NAMALWA (cell line): ENCODE measurements around the gene HLA-B.

Experiments used
- DNase-seq: peaks from one replicate; pipeline ENCODE4 v3.0.0-alpha.2; 2015; ENCODE audit warnings: low spot score

Gene HLA-B

DNA sequence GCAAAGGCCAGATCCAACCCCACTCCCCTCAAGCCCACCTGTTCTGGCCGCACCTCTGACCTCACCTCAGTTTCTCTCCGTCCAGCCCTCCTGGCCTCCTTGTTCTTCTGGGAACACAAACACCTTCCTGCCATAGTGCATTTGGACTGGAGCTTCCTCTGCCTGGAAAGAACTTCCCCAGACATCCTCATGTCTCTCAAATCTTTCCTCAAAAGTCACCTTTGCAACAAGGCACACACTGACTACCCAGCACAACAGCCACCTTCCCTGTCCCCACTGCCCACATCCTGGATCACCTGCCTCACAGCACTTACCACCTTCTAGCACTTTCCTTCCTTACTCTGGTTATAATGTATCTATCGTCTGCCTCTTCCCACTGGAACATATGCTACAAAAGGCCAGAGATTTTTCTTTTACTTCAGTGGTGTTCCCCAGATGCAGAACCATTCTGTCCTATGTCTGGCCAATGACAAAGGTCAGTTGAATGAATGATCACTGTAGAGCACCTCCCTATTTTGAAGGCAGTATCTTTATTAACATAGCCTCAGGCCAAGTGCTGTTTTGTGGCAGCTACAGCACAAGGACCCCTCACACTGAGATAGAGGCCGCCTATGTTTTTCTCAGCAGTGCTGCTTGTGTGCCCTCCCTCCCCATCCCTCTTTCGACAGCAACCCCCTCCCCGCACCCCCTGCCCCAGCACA lies 4.1 kb downstream of the HLA-B start:
- DNase-seq, result no peak

DNA sequence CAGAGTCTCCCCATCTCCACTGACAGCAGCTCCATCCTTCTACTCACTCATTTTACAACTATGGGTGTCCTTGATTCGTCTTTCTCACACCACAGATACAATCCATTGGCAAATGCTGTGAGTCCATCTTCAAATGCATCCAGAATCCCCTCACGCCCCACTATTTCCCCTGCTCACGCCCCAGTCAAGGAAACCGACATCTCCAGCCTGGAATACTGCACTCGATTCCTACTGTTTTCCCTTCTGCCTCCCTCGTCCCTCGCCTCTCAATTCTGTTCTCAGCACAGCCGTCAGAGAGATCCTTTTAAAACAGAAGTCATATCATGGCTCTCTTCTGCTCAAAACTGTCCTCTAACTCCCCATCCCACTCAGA lies 4.7 kb downstream of the HLA-B start:
- no peak for DNase-seq

DNA sequence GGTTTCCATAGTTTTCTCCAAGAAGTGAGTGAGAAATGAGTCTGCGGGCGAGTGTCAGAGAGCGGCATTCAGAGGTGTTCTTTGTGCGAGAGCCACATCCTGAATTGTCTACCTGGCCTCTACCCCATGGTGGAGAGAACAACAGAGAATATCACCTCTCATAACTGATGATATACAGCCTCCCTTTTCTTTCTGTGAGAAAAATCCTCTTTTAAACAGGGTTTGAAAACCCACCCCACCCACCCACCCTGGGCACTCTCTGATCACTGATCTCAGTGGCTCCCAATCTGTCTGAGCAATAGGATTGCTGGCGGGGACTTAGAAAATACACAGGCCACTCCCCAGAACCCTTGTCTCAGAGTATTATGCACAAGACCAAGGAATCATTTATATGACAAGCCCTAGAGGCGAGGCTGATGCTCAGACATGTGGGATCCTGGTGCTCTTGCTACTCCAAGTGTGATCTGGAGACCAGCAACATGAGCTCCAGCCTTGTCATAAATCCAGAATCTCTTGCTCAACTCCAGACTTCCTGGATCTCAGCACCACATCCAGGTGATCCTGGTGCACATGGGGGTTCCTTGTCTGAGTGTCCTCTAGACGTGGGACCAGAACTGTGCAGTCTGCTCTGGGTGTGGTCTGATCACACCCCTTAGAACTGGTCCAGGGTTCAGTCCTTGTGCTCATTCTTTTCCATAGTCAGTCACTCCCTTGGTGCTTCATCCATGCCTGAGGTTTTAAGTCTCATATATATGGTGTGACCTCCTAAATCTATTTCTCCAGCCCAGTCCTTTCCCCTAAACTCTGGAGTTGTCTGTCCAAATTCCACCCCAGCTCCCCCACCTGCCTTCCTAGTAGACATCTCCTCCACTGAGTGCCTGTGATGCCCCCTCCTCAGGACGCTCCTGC lies 5.3 kb downstream of the HLA-B start:
- peak; percentile 26 for DNase-seq

DNA sequence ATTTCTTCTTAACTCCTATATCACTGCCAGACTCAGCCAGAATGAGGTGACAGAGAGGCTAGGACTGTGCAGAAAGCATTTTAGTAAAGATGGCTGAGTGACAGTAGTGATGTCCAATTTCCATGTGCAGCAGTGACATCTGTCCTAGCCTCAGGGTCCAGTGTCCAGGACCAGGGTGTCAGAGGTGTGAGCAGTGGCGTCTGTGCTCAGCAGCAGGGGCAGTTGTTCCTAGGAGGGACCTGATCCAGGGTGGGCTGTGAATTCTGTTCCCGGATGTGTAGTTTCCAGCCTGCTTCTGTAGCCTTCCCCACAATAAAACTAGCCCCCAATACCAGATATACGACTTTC lies 6.0 kb downstream of the HLA-B start:
- DNase-seq, result no peak

DNA sequence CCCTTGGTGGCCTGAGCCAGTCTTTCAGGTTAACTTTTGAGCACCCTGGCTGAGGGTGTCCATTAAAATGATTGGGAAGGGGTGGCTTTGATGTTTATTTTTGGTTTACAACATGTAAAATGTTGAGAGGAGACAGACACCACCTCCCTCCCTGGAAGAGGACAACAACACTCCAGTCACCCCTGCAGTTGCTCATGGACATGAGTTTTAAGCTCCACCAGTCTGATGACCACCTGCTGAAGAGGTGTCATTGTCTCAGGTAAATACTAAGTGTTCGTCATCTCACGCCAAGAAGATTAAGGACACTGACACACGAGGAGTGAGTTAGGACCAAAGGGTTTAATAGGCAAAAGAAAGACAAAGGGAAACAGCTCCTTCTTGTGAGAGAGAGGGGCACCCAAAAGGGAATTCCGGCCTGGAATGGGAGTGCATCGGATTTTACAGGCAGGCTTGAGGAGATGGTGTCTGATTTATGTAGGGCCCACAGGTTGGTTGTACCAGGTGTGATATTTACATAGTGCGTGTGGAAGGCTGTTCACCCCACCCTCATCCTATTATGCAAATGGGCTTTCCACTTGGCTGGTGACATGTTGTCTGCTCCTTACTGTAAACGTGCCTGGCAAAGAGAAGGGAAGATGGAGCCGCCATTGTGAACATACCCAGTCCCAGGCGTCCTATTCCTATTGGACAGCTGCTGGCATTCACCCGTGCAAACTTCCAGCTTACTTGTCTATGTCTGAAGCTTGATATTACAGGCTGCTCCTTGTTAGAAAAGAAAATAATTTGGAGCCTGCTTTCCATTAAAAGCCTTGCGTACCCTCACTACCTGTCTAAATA lies 6.6 kb downstream of the HLA-B start:
- peak; percentile 52 for DNase-seq

DNA sequence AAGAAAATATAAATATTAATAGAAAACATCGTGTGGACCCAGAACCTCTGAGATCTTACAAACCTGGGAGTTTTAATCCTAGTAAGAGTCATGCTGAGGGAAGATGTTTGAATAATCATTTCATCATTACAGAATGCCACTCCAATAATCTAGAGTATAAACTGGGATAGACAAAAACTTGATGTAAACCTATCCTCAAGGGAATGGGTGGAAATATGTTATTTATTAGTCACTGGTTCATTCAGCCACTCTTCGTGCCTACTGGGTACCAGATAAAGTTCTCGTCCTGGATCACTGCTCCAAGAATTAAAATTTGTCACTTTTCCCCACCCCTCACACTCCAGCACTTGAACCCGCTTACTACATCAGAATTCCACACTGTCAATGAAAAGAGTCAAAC lies 7.7 kb downstream of the HLA-B start:
- no peak for DNase-seq

DNA sequence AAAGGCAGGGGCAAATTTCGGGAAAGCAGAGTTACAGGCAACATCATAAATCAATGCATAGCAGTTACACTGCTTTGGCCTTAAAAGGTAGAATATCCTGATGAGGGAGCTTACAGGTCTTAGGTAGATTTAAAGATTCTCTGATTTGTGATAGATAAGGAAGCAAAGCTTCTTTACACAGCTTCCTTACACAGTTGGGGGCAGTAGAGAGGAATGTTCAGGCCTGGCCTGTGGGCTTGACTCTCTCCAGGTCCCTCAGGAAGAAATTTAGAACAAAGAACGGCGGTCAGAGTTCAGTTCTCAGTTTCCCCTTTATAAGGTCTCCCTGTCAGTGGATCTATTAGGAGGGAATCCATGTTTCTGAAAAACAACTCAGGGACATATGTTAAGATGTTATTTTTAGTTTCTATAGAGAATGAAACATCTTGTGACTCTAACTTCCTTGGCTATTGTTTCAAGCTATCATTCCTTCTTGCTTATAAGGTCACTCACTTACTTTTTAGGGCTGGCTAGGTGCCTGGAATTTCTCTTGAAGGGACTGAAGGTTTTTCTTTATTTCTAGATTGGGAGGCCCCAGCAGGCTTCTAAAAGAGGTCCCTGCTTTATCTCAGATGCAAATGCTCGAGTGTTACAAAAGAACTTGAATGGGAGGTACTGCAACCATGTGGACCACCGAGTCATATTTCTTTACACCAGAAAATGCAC lies 11.8 kb downstream of the HLA-B start:
- no peak for DNase-seq

DNA sequence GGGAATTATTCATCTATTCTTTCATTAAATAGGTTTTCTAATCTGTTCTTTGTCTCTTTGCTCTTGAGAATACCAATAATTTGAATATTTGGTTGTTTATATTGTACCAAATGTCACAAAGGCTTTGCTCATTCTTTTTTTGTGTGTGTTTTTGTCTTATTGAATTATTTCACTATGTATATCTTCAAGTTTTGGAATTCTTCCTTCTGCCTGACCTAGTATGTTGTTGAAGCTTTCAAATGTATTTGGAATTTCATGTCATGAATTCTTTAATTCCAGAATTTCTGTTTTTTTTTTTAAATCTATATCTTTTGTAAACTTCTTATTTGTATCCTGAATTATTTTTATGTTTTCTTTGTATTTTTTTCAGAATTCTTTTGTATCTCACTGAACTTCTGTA lies 16.8 kb downstream of the HLA-B start:
- no peak for DNase-seq

DNA sequence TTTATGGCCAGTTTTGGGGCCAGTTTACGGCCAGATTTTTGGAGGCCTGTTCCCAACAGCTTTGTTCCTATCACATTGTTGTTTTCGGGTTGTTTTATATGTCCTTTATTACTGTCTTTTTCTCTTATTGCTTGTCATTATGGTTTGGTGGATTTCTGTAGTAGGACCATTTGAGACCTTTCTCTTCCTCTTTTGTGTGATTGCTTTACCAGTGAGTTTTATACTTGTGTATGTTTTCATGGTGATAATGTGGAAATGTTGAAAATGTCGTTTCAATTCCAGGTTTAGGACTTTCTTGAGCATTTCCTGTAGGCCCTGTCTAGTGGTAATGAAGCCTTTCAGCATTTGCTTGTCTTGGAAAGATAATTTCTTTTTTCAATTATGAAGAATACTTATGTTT lies 17.8 kb downstream of the HLA-B start:
- no peak for DNase-seq

DNA sequence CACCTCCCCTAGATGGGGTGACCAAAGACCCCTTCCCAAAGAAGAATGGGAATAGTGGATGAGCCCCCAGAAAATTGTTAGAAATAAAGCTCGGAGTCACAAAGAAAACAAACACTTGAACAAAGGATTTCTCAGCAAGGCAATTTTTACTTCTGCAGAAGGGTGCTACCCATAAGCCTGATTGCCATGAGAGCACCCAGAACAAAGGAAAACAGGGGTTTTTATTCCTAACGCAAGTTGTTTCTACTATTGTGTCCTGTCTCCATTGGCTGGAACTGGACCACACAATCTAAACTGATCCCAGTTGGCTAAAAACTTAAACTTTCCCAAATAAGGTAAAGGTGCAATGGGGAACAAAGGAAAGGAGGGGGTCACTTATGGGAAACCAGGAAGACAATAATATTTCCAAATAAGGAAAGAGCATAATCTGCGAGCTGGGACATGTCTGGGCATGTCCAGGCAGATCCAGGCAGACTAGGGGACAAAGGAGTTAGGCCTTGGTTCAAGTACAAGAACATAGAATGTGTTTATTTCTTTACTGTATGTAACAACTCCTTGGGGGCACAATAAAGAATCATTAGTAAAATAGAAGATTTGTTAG lies 20.0 kb downstream of the HLA-B start:
- no peak for DNase-seq

DNA sequence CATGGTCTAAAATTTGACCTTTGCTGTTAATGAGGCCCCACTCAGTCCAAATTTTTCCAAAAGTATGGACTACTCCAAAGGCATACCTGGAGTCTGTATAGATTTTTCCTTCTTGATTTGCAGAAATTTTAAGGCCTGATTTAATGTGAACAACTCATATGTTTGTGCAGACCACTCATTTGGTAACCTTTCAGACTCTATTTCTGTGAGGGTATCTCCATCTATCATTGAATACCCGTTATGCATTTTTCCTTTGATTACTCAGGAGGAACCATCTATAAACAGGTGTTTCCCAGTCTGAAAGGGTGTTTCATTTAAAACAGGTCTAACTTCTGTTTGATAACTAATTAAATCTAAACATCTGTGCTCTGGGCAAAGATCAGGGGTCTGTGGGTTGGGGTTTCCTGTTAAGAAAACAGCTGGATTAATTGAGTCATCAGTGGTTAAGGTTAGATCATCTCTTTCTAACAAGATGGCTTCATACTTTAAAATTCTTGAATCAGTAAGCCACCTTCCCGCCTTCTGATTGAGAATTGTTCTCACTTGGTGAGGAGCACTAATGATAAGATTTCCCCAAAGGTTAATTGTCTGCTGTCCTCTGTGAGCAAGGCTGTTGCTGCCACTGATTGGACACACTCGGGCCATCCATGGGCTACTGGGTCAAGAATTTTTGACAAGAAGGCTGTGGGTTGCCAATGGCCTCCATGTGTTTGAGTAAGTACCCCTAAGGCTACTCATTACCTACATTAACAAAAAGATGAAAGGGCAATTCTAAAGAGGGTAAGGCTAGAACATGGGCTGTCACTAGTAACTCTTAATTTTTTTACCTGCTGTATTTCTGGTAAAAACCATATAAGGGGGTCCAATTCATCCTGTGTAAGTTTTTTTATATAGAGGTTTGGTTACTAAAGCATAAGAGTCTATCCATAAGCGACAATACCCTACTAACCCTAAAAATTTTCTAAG lies 24.1 kb downstream of the HLA-B start:
- peak; percentile 41 for DNase-seq

DNA sequence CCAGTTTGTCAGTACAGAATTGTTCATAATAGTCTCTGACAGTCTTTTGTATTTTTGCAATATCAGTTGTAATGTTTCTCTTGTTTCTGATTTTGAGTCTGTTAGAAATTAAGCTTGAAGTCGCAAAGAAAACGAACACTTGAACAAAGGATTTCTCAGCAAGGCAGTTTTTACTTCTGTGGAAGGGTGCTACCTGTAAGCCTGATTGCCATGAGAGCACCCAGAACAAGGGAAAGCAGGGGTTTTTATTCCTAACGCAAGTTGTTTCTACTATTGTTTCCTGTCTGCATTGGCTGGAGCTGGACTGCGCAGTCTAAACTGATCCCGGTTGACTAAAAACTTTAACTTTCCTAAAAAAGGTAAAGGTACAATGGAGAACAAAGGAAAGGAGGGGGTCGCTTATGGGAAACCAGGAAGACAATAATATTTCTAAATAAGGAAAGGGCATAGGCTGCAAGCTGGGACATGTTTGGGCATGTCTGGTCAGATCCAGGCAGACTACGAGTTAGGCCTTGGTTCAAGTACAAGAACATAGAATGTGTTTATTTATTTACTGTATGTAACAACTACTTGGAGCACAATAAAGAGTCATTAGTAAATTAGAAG lies 28.5 kb downstream of the HLA-B start:
- no peak for DNase-seq

DNA sequence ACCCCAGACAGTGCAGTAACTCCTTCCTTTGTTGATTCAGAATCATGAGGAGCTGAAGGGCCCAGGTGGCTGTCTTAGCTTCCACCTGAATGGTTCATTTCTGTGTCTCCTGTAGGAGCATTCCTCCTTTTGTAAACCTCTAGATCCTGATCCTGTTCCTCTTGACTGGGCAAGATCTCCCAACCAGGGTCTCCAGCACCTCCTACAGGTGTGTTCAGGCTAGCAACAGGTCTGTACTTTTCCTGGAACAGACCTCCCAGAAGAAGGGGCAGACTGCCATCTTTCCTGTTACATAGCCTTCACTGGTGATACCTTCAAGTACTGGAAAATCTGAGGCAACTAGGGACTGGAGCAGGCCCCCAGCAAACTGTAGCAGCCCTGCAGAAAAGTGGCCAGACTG lies 35.2 kb downstream of the HLA-B start:
- no peak for DNase-seq

DNA sequence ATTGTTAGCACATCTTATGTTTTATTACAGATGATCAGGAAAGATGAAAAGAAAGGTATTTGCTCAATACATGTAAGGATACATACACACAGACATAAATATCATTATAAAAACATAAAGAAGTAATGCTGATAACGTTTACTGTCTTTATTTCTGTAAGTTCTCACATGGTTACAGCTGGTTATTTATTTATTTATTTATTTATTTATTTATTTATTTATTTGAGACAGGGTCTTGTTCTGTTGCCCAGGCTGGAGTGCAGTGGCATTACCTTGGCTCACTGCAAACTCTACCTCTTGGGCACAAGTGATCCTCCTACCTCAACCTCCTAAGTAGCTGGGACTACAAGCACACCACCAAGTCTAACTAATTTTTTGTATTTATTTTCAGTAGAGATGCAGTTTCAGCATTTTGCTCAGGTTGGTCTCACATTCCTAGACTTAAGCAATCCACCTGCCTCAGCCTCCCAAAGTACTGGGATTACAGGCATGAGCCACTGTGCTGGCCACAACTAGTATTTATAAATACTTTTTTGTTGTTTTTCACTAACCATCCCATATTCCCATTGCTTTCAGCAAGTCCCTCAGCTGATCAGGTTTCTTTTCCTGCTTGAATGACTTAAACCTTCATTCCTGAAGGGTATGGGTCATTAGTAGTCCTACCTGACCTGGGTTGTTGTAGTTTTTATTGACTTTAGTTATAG lies 35.8 kb downstream of the HLA-B start:
- DNase-seq, result no peak

DNA sequence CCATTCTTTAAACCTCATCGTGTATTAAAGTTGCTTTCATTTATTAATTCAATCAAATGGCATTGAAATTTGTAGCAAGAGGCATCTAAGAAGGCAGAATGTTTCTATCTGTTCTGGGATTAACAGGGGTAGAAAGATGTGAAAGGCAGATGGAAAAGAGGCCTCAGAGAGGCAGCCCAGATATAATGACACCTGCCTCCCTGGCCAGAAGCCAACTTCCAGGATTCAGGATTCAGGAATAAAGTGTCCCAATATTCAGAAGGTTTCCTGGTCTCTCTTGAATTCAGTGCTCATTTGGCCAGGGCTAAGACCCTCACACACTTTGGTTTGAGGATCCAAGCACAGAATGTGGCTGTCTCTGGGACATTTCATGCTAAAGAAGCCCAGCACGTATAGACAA lies 39.9 kb downstream of the HLA-B start:
- no peak for DNase-seq

DNA sequence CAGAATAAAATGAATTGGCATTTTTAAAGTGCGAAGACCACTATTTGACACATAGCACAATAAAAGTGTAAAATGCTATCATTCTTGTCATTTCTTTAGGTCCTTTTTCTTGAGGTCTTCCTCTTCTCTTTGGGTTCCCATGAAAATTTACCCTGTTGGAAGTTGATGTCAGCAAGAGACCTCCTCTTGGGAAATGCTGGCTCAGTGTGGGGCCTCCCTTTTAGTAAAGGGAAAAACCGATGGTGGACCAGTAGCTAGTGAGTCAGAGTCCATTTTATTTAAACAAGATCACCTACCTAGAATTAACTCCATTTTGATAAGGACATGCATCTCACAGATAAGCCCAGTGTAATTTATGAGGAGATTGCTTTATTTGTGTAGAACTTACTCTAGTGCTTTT lies 47.3 kb downstream of the HLA-B start:
- DNase-seq, result no peak

DNA sequence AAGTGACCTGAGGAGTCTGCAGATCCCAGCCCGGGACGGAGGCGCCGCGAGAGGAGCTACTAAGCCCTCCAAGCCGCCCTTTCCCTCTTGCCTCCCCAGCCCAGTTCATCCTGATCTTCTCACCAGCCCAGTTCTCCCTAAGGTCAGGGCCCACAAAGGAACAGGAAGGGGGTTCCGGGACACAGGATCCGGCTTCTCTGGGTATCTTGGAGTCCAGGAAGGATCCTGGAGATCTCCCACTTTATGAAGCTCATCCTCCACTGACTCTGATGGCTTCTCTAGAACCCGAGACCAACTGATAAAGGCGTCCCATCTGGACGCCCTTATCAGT lies 48.2 kb downstream of the HLA-B start:
- no peak for DNase-seq

DNA sequence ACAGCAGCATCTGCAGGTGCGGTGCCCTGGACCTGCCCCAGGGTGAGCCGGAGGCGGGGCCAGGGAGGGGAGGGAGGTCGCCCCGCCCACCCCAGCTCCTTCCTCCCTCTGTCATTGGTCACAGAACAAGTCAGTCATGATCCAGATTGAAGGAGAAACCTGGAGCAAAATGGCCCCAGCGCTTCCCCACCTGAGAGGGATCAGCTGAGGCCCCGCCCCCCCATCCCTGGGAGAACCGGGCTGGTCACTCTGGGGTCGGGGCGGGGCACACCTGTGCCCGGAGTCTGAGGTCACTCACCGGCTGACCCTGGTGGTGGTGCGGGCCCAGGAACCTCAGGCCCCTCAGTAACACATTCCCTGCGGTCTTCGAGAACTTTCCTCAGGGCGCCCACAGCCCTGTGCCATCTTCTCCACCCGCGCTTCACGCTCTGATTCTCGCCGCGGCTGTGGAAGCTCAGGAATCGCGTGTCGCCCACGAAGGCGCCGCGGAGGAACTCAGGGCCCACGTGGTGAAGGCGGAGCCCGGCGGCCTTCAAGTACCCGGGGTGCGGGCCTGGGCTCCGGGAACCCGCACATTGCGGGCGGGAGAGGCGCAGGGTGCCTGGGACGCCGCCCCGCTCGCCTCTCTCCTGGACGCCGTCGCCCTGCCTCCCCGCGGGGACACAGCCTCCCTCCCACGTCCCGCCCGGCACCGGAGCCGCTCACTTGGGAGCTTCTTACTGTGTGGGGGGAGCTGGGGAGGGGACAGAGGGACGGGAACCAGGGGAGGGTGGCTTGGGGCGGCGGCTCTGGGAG lies 48.7 kb downstream of the HLA-B start:
- peak; percentile 8 for DNase-seq

DNA sequence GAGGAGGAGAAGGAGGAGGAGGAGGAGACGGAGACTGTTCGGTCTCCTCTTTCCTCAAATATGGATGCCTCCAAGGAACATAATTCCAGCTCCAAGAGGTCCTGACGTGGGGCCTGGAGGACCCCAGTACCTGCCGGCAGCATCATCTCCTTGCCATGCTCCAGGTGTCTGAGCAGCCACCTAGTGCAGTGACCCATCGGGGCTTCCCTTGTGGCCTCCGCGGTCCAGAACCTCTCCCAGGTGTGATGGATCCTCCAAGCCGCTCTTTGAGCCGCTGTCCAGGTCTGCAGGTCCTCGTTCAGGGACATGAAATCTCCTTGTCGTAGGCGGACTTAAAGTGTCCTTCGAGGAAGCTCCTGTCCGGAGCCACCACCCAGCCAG lies 49.3 kb downstream of the HLA-B start:
- DNase-seq, result no peak
